NCI-H1694 treated with DMSO at 0.1 percent for 48 hours (cell line): ENCODE results near the gene VDAC1.

Source experiments
- DNase-seq: peaks from one replicate; lab custom pipeline; 2025; lab: John Stamatoyannopoulos, UW

The VDAC1 gene

DNA sequence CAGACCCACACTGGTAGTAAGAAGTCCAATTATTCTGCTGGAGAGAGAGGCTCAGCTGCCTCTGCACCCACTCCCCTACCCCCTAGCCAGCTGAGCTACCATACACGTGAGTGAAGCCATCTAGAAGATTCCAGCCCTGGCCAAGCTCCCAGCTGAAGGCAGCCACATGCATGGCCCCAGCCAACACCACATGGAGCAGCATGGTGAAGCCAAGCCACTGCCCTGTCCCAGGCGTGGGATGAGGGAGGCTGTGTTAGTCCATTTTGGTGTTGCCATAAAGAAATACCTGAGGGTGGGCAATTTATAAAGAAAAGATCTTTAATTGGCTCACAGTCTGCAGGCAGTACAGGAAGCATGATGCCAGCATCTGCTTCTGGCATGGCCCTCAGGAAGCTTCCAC, 20.0 kb upstream of the VDAC1 start:
- DNase-seq: no peak

DNA sequence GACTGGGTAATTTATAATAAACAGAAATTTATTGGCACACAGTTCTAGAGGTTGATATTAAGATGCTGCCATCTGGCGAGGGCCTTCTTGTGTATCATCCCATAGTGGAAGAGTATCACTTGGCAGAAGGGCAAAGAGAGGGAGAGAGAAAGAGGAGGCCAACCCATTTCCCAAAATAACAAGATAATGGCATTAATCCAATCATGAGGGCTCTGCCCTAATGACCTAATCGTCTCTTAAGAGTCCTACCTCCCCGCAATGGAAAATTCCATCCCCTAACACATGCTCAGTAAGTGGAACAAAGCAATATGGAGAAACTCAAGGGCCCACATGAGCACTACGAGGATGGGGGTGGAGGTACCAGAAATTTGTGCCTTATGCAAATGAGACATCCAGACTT, 17.6 kb upstream of the VDAC1 start:
- DNase-seq: no peak

DNA sequence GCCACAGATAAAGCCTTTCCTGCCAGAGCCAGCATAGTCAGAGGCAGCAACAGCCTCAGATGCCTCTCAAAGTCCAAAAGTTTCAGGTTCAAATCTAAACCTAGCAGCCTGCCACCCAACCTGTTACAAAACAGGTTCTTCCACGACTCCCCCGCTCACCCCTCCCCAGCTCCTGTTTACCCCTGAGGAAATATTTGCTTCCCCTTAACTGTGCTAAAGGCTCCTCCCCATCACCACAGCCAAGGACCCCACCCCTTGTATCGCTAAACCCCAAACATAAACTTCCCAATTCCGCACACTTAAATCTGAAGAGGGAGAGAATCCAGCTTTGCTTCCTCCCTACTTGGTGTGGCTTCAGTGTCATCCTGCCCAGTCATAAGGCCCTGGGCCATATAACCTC, 15.4 kb upstream of the VDAC1 start:
- DNase-seq: no peak

DNA sequence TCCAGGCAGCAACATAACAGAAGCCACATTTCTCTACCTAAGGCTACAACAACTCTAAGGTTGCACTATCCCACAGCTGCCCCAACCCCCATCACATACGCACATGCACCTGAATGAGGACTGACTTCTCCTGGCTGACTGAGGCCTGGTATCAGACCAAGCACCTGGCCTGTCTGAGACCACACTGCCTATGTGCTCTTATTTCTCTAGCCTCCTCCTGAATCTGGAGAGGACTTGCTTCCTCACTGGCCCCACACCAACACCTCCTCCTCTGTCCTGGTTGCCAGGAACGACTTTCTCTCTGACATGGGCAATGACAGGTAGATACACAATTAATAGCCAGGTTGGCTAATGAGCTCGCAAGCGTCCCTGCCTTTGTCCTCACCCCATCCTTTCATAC, 14.9 kb upstream of the VDAC1 start:
- DNase-seq: no peak

DNA sequence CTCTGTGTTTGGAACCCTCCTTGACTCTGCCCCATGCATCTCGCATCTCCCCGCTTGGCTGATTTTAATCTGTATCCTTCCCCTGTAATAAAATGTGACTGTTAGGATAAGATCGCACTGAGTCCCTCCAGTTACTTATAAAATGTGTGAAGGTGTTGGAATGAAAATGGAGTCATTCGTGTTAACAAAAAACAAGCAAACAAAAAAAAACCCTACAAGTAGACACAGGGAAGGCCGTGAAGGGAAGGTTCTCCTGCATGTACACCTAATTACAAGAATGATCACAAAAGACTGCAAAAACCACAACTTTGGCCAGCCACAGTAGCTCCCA, 14.2 kb upstream of the VDAC1 start:
- no peak for DNase-seq

DNA sequence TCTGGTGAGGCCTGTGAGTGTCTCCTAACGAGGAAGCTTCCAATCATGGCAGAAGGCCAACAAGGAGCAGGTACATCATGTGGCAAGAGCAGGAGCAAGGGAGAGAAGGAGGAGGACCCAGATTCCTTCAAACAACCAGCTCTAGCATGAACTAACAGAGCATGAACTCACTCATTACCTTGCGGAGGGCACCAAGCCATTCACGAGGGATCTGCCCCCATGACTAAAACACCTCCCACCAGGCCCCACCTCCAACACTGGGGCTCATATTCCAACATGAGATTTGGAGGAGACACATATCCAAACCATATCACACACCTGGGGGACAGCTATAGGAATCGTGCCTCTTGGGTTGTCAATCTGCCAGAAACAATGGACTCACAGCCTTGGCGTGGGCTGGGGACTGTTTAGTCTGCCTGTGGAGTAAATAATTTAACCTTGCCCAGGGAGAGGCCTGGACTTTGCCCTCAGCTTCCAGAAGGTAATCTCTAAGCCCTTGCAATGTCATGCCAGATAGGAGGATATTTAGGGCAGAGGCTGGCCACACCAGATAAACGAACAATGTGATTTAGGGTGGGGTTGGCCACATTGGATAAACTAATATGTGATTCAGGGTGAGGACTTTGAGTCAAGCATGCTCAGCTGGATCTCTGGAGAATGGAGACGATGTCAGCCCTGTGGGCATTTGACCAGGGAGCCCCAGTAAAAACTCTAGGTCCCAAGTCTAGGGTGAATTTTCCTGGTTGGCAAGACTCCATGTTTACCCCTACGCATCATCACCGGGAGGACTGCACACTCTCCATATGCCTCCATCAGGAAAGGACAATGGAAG, 13.6 kb upstream of the VDAC1 start:
- no peak for DNase-seq

DNA sequence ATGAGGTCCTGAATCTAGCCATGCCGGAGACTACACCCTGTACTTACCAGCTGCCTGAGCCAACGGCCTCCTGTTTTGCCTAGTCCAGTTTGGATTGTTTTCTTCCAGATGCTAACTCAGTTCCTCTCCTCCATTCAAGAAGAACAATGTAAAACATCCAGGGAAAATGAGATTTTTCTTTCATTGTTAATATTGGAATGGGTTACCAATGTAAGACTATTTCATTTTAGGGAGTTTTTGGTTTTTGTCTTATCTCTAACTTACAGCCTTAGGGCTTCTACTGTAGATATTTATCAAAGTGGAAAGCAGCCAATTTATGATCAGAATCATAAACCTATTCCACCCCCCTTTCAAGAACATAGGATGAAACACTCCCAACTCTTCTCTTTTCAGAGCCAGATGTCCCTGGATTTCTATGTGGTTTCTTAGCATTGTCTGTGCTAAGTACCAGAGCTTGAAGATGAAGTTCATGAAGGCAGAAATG, 3.5 kb upstream of the VDAC1 start:
- DNase-seq: no peak

DNA sequence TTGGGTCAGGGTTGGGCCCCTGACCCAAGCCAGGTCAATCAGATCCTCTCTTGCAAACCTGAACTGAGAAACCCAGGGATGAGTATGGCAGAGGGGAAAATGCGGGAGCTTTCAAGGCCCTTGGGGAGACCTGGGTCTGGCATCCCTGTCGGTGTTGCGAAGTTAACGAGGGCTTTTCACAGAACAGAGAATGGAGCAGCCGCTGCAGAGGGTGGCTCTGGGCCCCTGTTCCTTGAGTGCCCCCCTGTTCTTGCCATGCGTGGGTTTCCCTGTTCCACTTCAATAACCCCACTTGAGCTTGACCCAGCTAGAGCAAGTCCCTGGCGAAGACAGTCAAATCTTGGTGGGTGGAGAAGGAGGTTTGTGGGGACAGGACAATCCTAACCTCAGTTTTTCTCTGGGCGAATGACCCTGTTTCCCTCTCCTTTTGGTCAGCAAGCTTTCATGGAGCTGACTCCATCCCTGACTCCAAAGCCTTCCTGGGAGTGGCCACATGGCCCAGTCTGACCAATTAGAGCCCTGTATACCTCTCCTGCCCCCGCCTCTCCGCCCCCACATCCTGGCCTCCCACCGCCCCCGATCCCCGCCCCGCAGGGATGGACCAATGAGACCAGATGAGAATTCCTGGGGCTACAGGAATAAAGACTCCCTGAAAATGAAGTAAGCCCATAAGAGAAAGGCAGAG, 2.9 kb upstream of the VDAC1 start:
- DNase-seq: no peak

DNA sequence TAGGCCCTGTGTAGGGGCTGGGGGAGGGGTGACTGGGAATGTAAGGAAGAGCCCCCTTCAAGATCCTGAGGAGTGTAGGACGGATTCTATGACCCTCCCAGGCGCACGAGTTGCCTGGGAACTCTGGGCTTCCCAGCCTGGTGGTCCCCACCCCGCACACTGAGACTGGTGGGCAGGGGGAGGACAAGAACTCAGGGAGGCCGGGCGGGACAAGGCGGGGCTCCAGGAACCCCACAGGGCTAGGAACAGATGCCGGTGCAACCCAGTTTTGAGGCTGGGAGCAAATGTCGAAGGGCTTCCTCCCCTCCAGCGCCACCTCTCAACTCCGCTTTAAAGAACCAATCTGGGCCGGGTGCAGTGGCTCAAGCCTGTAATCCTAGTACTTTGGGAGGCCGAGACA, 1.3 kb upstream of the VDAC1 start:
- no peak for DNase-seq

DNA sequence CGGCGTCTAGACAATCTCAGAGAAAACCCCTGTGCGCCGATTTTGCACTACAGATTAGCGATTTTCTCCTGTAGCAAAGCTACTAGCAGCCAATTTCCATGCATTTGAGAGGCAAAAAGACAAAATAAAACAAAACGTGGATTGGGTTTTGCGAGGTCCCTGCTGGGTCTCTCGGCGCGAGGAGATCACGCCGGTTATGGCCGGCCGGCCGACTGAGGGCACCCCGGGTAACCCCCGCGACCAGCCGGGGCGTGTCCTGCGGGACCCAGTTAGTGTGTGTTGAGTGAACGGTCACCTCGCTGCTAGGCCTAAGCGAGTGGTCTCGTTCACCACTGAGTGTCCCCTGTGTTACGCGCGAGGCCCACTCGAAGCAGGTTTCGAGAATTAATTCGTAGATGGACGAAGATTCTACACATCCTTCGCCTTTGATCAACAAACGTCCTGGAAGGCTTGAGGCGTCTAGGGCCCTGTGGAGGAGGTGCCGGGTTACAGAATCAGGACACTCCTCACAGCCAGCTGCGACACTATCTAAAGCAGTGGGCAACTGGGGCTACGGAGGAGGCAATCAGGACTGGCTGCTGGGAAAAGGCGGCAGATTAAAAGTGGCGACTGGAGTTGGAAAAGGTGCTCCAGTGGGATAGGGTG, 764 bp upstream of the VDAC1 start:
- no peak for DNase-seq

DNA sequence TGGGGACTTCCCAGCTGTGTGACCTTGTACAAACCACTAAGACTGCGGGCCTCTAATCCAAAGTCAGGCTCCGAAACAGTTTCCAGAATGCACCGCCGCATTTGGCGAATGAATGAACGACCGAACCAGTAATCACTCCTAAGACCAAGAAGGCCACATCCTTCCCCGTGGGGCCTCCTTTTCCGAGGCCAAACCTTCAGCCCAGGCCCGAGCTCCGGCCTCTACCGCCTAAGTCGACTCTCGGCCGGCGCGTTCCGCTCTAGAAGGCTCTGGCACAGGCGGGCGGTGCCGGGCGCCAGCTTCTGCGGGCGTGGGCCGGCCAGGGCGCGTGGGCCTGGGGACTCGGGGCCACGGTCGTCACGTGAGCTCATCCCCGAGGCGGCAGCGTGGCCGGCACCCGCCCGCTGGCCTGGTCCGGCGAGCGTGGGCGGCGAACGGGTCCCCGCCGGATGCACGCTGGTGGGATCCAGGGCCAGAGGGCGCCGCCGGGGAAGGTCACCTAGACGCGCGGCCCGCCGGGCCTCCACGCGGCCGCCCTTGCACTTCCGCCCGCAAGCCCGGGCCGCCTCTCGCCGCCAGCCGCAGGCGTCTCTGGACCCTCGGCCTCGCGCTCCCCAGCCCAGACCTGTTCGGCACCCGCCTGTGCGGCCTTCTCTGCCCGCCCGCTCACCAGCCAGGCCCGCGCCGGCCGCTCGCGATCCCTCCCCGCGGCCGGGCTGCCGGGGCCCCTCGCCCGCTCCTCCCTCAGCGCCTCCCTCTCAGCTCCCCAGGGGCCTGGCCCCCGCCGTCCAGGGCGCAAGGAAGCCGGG, 754 bp downstream of the VDAC1 start:
- DNase-seq: no peak

DNA sequence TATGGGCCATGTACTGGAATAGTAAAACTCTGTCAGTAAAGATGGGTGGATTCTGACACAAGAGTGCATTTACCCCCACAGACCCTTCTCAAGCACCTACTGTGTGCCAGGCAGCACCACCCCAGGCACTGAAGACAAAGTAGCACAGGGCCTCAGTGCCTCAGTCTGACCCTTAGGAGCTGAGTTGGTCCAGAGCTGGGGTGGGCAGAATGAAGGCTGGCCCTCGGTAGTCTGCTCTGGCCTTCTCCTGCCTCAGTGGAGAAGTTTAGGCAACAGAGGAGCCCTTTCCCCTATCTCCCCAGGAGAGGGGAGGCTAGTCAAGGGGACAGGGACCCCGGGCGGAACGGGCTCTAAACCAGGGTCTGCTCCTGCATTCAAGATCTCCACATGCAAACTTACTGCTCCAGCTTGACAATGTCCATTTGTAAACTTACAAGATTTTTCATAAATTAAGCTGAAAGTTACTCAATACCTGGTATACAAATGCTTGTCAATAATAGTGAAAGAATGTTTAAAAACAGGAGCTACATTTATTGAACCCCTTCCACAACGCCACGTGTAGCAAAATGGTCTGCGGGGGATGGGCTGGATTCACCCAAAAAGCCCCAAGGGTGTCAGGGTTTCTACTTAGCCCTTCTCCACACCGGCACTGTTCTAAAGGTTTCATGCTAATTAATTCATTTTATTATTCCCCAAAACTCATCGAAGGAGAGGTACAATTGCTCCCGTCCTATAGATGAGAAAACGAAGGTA, 1.5 kb downstream of the VDAC1 start:
- DNase-seq: no peak

DNA sequence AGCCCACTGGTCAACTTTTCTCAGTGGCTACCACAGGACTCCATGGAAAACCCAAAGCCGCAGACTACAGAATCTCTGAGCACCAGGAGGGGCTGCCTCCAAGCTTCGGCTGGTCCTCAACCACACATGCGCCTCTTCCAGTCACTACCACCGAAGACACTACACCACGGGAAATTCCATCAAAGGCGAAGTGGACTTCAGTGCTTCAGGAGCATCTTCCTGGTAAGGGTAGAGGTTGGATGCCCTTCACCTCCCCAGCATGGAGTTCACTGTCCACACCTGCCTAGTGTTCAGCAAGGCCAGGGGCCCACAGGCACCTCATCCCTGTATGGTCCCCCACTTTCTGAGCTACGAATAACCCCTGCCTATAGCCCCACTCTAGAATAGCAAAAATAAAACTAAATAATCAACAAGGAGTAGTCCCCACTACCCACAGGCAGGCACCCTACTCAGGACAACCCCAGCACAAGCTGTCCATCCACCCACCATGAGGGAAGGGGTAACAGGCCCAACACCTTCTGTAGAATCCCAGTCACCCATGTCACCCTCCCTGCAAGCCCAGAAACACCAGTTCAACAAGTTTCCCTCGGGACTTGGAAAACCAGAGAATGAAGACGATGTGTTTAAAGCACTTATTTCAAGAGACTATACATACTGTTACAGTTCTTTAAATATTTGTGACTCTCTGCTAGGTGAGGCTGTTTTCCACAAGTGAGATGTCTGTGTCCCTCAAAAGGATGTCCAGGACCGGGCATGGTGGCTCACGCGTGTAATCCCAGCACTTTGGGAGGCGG, 2.6 kb downstream of the VDAC1 start:
- no peak for DNase-seq

DNA sequence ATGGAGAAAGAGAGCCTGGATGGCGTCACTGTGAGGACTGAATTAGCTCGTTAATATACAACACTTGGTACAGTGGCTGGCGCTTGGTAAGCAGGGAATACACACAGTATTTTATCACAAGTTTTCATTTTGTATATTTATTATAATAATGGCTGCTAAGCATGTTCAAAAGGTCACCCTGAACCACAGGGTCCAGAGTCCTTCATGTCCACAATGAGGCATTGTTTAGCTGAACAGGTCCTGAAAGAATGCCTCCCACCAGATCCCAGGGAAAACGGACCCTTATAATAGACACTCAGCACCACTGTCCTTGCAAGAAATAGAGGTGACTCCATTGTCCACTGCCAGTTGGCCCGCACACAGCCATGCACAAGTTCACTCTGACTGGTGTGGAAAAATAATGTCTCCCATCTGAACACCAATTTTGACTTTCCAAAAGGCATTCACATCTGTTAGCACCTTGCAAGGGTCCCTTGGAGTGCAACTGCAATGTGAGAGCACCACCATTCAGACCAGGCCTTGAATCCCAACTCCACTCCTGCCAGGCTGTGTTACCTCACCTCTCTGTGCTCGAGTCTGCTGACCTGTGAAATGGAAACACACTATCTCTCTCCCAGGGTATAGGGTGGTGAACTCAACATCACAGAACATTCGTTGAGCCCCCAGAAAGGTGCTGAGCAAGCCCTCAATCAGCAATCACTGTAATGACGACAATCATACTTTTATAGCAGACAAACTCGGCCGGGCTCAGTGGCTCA, 3.9 kb downstream of the VDAC1 start:
- no peak for DNase-seq

DNA sequence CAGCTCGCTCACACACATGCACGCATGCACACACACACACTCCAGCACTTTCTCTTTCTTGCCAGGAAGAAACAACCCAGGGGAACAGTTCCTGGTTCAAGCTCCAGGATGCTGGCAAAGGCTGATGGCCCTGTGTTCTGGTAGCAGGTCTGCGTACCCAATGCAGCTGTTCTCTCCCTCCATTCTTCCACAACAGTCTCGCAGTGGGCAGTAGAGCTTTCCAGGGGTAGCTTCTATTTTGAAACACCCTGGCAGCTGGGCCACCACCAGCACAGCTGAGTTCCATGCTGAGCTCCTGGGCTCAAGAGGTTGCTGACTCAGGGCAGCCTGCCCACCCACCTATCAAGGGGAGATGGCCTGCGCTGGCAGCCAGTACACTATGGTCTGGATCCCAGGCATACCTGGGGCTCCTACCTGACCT, 4.7 kb downstream of the VDAC1 start:
- DNase-seq: no peak

DNA sequence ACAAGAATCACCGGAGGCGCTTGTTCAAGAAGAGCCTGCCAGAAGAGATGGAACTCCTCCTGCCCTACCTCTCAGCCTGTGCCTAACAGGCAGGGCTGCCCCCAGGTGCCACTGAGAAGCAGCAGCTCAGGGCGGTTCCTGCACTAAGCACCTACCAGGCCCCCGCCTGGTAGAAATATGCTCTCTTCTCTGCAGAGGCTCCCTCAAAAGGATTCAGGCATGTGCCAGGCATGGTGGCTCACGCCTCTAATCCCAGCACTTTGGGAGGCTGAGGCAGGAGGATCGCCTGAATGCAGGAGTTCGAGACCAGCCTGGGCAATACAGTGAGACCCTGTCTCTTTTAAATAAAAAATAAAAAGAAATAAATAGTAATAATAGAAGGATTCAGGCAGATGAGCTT, 6.0 kb downstream of the VDAC1 start:
- DNase-seq: no peak

DNA sequence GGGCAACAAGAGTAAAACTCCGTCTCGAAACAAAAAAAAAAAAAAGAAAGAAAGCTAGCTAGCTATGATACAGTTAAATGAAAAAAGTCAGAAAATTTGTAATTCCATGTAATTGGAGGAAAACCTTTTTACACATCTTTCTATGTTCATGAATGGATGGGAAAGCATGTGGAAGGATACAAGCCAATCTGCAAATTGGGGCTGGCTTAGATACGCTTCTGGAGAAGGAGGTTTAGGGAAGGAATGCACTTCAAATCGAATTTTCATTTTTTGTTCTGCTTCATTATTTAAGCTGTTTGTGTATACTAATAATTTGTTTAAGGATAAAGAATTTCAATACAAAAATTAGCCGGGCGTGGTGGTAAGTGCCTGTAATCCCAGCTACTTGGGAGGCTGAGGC, 6.7 kb downstream of the VDAC1 start:
- DNase-seq: no peak

DNA sequence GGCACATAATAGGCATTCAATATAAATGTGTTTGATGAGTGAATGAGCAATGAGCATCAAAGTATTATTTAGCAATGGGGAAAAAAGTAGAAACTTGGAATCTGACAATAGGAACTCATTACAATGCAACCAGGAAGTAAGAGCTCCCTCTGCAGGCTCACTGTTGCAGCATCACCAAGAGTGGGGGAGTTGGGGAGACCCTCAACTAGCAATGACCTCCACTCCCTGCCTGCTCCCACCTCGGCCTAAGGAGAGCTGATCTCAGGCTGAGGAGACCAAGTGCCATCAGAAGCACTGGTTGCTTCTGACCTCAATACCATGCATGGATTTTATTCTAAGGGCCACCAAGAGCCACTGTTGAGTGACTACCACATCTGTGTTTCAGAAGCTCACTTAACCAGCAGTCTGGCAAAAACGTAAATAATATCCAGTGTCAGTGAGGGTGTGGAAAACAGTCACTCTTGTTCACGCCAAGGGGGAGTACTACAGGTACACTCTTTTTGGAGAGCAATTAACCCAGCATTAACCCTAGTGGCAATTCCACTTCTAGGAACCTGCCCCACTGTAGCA, 8.0 kb downstream of the VDAC1 start:
- no peak for DNase-seq

DNA sequence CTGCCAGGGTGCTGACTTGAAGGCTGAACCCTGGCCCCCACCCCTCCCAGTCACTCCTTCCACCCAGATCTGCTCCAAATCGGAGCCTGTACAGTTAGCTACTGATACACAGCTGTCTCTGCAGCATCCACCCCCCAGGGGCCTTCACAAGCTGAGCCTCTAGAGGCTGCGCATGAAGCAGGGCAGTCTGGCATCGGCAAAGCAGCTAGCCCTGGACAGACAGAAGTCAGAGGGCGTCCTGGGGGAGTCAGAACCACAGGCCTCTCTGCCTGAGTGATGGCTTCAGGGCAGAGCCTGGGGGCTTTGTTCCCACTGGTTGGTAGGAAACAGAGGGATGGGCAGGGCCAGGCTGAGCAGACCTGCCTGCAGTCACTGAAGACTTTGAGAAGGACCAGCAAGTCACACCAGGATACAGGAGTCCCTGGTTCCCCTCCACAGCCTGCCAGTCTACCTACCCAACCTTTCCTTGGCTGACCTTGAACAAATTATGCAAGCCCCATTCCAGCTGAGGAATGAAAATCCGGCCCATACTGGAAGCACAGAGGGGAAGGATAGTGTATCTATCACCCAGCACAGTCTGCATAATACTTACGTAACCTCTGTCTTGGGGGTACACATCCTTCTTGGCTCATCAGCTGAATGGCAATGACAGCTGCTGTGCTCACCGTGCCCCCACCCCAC, 8.8 kb downstream of the VDAC1 start:
- DNase-seq: no peak
